Measurements from ENCODE around the gene FOLR2. TPM values are rescaled to one million over a fixed set of nuclear protein-coding genes. Genes with fewer than 3 reads are reported as not detected.

FOLR2 gene
- total RNA-seq, 4 donors from 2014 or later, result 6.4 to 16.1 (median 8.6) TPM; not detected in 1

DNA sequence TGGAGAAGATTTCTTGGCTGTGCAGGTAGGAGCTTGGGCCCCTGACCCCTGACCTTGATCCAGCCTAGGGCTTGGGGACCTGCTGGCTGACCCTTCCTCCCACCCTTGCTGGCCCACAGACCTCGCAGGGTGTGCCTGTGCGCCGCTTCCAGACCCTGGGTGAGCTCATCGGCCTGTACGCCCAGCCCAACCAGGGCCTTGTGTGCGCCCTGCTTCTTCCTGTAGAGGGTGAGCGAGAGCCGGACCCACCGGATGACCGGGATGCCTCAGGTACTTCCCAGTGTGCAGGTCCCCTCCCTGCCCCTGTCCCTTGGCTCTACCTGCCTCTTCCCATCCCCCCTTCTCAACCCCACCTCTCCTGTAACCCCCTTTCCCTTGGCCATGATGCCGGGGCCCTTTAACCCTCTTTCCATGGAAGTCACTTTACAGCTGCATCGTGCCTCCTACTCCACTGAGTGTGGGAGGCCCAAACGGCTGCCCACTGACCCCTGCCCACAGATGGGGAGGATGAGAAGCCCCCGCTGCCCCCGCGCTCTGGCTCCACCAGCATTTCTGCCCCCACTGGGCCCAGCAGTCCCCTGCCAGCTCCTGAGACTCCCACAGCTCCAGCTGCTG is 11.7 kb downstream of the FOLR2 start:
- intact Hi-C loops (cut with DNase I; ENCODE audit: low total_unique reads) (no loop called here), in situ Hi-C loops (cut with MboI; ENCODE audit: low pct_ligation_motif_present in 1 of 4, low pct_unique_long_range_greater_than_20kb in 1 of 4, low sequenced_read_pairs in 3 of 4) (no loop called here)
- 82 to 92% methylated on average over 6 to 16 of the region's 16 CpGs for WGBS, 2 donors (ENCODE audit: low coverage in 1 of 2)
- no peak for TF ChIP-seq CTCF (IDR thresholded peaks at IDR 0.05)
- no peak for TF ChIP-seq POLR2AphosphoS5 (IDR thresholded peaks at IDR 0.05)
- no peak for TF ChIP-seq POLR2A (IDR thresholded peaks at IDR 0.05)
- no peak for TF ChIP-seq EP300 (IDR thresholded peaks at IDR 0.05; ENCODE audit: low read depth)
- H3K36me3 ChIP-seq, result peaks cover 0 to 42% (median 11%) of the 10 kb centered on the region in 4 donors
- no peak overlapping the region for H3K4me3 ChIP-seq
- no peaks in the 10 kb centered on the region for H3K27me3 ChIP-seq
- DNase-seq, result no peak
- H3K27ac ChIP-seq, result no peak overlapping the region
- peaks cover 0 to 18% (median 14%) of the 10 kb centered on the region in 4 donors for H3K4me1 ChIP-seq
- no peaks in the 10 kb centered on the region for H3K9me3 ChIP-seq

DNA sequence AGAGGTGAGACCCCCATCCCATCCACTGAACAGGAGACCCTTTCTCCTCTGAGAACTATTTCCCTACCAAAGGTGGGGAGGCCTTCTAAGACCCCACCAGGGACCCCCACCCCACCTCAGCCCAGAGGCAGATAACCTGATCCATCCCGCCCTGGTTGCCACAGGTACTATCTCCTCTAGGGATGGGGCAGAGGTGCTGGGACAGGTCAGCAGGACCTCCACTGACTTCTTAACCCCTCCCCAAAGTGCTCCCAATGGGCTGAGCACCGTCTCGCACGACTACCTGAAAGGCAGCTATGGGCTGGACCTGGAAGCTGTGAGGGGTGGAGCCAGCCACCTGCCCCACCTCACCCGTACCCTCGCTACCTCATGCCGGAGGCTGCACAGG is 12.2 kb downstream of the FOLR2 start:
- in situ Hi-C loops (cut with MboI; ENCODE audit: low pct_ligation_motif_present in 1 of 4, low pct_unique_long_range_greater_than_20kb in 1 of 4, low sequenced_read_pairs in 3 of 4), result no loop called here
- Histone ChIP-seq H3K27ac (no peak overlapping the region), H3K36me3 (peaks cover 0 to 47% (median 11%) of the 10 kb centered on the region in 4 donors), H3K4me3 (no peak overlapping the region), H3K4me1 (peaks cover 0 to 18% (median 14%) of the 10 kb centered on the region in 4 donors), H3K27me3 (no peaks in the 10 kb centered on the region), H3K9me3 (no peaks in the 10 kb centered on the region)
- TF ChIP-seq POLR2A (IDR thresholded peaks at IDR 0.05) (no peak), POLR2AphosphoS5 (IDR thresholded peaks at IDR 0.05) (no peak), CTCF (IDR thresholded peaks at IDR 0.05) (no peak), EP300 (IDR thresholded peaks at IDR 0.05; ENCODE audit: low read depth) (no peak)
- intact Hi-C loops (cut with DNase I; ENCODE audit: low total_unique reads), result no loop called here
- no peak for DNase-seq
- 90% methylated on average over 7 of the region's 7 CpGs; no CpG with 5 or more reads in 1 of the 2 donors for whole genome bisulfite sequencing, 2 donors (ENCODE audit: low coverage in 1 of 2)

DNA sequence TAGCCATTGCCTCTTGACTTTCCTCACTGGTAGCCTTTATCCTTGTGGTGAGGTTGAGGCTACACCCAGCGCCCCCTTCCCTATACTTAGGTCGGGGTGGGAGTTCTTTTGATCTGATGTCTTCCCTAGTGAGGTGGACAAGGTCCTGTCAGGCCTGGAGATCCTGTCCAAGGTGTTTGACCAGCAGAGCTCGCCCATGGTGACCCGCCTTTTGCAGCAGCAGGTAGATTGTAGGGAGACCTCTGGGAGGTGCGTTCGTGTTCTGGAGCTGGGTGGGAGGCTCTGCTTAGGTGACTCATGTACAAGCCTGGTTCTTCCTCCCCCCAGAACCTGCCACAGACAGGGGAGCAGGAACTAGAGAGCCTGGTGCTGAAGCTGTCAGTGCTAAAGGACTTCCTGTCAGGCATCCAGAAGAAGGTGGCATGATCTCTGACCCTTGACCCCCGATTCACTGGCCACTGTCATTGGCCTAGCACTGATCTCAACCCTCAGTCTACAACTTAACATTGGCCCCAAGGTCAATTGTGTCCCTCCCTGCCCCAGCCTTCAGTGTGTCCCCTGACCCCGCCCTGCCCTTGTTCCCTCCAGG is 12.8 kb downstream of the FOLR2 start:
- no peaks in the 10 kb centered on the region for H3K9me3 ChIP-seq
- H3K4me3 ChIP-seq, result no peak overlapping the region
- H3K27ac ChIP-seq, result no peak overlapping the region
- H3K36me3 ChIP-seq, result peaks cover 0 to 53% (median 11%) of the 10 kb centered on the region in 4 donors
- in situ Hi-C loops (cut with MboI; ENCODE audit: low pct_ligation_motif_present in 1 of 4, low pct_unique_long_range_greater_than_20kb in 1 of 4, low sequenced_read_pairs in 3 of 4), result no loop called here
- no peaks in the 10 kb centered on the region for H3K27me3 ChIP-seq
- no peak for TF ChIP-seq CTCF (IDR thresholded peaks at IDR 0.05)
- TF ChIP-seq EP300 (IDR thresholded peaks at IDR 0.05; ENCODE audit: low read depth), result no peak
- TF ChIP-seq POLR2AphosphoS5 (IDR thresholded peaks at IDR 0.05), result no peak
- TF ChIP-seq POLR2A (IDR thresholded peaks at IDR 0.05), result no peak
- intact Hi-C loops (cut with DNase I; ENCODE audit: low total_unique reads), result no loop called here
- no peak for DNase-seq
- 83 to 93% methylated on average over 1 to 8 of the region's 8 CpGs for WGBS, 2 donors (ENCODE audit: low coverage in 1 of 2)
- peaks cover 0 to 18% (median 14%) of the 10 kb centered on the region in 4 donors for H3K4me1 ChIP-seq

DNA sequence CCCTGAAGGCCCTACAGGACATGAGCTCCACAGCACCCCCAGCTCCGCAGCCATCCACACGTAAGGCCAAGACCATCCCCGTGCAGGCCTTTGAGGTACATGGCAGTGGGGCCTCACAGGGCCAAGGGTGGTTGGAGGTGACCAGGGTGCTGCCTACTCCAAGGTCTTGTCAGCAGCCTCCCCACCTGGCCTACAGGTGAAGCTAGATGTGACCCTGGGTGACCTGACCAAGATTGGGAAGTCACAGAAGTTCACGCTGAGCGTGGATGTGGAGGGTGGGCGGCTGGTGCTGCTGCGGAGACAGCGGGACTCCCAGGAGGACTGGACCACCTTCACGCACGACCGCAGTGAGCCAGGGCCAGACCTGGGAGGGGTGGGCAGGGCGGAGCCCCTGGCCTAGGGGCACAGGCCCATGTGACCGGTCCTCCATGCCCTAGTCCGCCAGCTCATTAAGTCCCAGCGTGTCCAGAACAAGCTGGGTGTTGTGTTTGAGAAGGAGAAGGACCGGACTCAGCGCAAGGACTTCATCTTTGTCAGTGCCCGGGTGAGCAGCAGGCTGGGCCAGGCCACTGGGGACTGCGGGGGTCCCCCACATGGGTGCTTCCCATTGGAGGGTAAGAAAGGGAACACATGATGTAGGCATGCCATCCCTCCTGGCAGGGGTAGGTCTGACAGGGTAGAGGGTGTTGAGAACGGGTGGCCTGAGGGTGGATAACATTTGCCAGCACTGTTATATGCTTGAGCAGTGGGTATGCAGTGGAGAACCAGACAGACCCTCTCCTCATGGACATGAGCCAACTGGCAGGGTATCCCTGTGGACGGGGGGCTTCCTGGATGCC is 13.6 kb downstream of the FOLR2 start:
- Histone ChIP-seq H3K4me3 (no peak overlapping the region), H3K4me1 (peaks cover 0 to 17% (median 13%) of the 10 kb centered on the region in 4 donors), H3K27me3 (no peaks in the 10 kb centered on the region), H3K27ac (no peak overlapping the region), H3K36me3 (peaks cover 0 to 58% (median 11%) of the 10 kb centered on the region in 4 donors), H3K9me3 (no peaks in the 10 kb centered on the region)
- in situ Hi-C loops (cut with MboI; ENCODE audit: low pct_ligation_motif_present in 1 of 4, low pct_unique_long_range_greater_than_20kb in 1 of 4, low sequenced_read_pairs in 3 of 4), result no loop called here
- DNase-seq, result no peak
- intact Hi-C loops (cut with DNase I; ENCODE audit: low total_unique reads), result no loop called here
- TF ChIP-seq EP300 (IDR thresholded peaks at IDR 0.05; ENCODE audit: low read depth) (no peak), POLR2A (IDR thresholded peaks at IDR 0.05) (no peak), CTCF (IDR thresholded peaks at IDR 0.05) (no peak), POLR2AphosphoS5 (IDR thresholded peaks at IDR 0.05) (no peak)
- 92% methylated on average over 21 of the region's 21 CpGs; no CpG with 5 or more reads in 1 of the 2 donors for WGBS, 2 donors (ENCODE audit: low coverage in 1 of 2)
